Stimulated activated CD8-positive, alpha-beta memory T cell treated with anti-CD3 and anti-CD28 coated beads, Interleukin-15, amount 100 ng/mL, for 24 hours (primary cell): ENCODE measurements around the gene LETMD1.
"Not testable (repeated sequence)": the region's sequence is repeated elsewhere in the genome, so short reads cannot be mapped to it uniquely, and the experiment has no call there.

ENCODE experiments used
- DNase-seq: peaks from one replicate; pipeline ENCODE4 v3.0.0-alpha.2; 2020; ENCODE audit warnings: low read depth

LETMD1 gene

GRCh38 chr12:51077930-51078329 lies 29.8 kb downstream of the LETMD1 start:
- DNase-seq, result no peak

GRCh38 chr12:51078346-51078745 lies 30.2 kb downstream of the LETMD1 start:
- DNase-seq, result not testable (repeated sequence)

- DNase-seq, result not testable (repeated sequence)
These were observed 30.7 kb downstream of the LETMD1 start for GRCh38 chr12:51078866-51079265.

- no peak for DNase-seq
These were observed 32.0 kb downstream of the LETMD1 start for GRCh38 chr12:51080136-51080535.

GRCh38 chr12:51081421-51081820 lies 33.3 kb downstream of the LETMD1 start:
- DNase-seq, result no peak

- peak; percentile 2 for DNase-seq
These were observed 34.5 kb downstream of the LETMD1 start for GRCh38 chr12:51082561-51083125.

GRCh38 chr12:51083126-51083833 lies 35.2 kb downstream of the LETMD1 start, which contains the start of gene CSRNP2:
TSS of gene CSRNP2 (minus strand) at chr12:51083596. CDS start at chr12:51076561, 7,035 bp downstream.
- DNase-seq, result peak; percentile 87

- DNase-seq, result no peak
These were observed 37.6 kb downstream of the LETMD1 start for GRCh38 chr12:51085757-51086156.

GRCh38 chr12:51086933-51087332 lies 38.8 kb downstream of the LETMD1 start:
- no peak for DNase-seq

- no peak for DNase-seq
These were observed 39.7 kb downstream of the LETMD1 start for GRCh38 chr12:51087818-51088217.

GRCh38 chr12:51090705-51091229 lies 42.6 kb downstream of the LETMD1 start:
- DNase-seq, result no peak

- DNase-seq, result no peak
These were observed 50.5 kb downstream of the LETMD1 start for GRCh38 chr12:51098611-51099010.

- no peak for DNase-seq
These were observed 55.9 kb downstream of the LETMD1 start for GRCh38 chr12:51103977-51104376.

- no peak for DNase-seq
These were observed 60.0 kb downstream of the LETMD1 start for GRCh38 chr12:51108136-51108535.
